HepG2 (cell line): ENCODE results near the gene NUB1. TPM values are rescaled to one million over a fixed set of nuclear protein-coding genes. Genes with fewer than 3 reads are reported as not detected.

ENCODE experiments used
- ATAC-seq: fragments of 200-7000 bp; cut with Tn5 transposase; 3 replicates; pipeline ENCODE4 v1.9.1; 2020; ENCODE audit warnings: mild to moderate bottlenecking, moderate library complexity
- BruUV-seq: library from RNA; stranded (reverse); fragments of 400-500 nt; replicated peaks from 2 replicates; lab custom pipeline; 2021; lab: Mats Ljungman, UMichigan
- CTCF ChIA-PET: fragments of 300-600 bp; formaldehyde crosslinking; extraction: SDS; loops from one replicate; lab custom pipeline; 2021; ENCODE audit warnings: low total read pairs, inconsistent platforms, low intra/inter-chr PET ratio; lab: Yijun Ruan, JAX
- POLR2A ChIA-PET: fragments of 350-600 bp; sonication (Branson Sonifier 250); formaldehyde crosslinking; loops from one replicate; lab custom pipeline; 2020; ENCODE audit warnings: antibody characterized with exemption, inconsistent platforms; lab: Yijun Ruan, JAX
- DNase-seq: peaks from one replicate; pipeline ENCODE4 v3.0.0-alpha.2; 2015; ENCODE audit warnings: low spot score
- FAIRE-seq: peaks from 3 replicates; lab custom pipeline; 2011; peaks lifted over from hg19 to GRCh38; lab: Jason Lieb, UNC
- H2AFZ ChIP-seq: one replicate; pipeline ENCODE4 v1.6.1; 2011; ENCODE audit warnings: low read length, inconsistent platforms
- H3K27ac ChIP-seq: fragments of 300-600 bp; 3 replicates; pipeline ENCODE4 v1.8.0; 2011; ENCODE audit warnings: mixed run types, mild to moderate bottlenecking, mixed read lengths, low read length, inconsistent platforms; ENCODE audit not compliant: insufficient read depth; ENCODE audit errors: extremely low read length
- H3K27me3 ChIP-seq, 2 experiments: fragments of 200-600 bp in 1 of 2; 2 replicates in 1 of 2; 3 replicates in 1 of 2; pipeline versions ENCODE4 v1.6.0 to v1.8.0; 2011; ENCODE audit warnings: low read length in 2 of 2, mild to moderate bottlenecking in 2 of 2, moderate library complexity in 2 of 2, inconsistent platforms in 1 of 2; ENCODE audit not compliant: insufficient read depth in 2 of 2, control insufficient read depth in 1 of 2
- H3K36me3 ChIP-seq, 2 experiments: fragments of 200-600 bp in 1 of 2; replicated peaks in 1 of 2; 2 replicates in 1 of 2; 3 replicates in 1 of 2; pipeline versions ENCODE4 v1.5.1 to v1.8.0; 2011; ENCODE audit warnings: low read length in 2 of 2, inconsistent platforms in 1 of 2; ENCODE audit not compliant: insufficient read depth in 2 of 2, control insufficient read depth in 1 of 2
- H3K4me1 ChIP-seq: 2 replicates; pipeline ENCODE4 v1.5.1; 2012; ENCODE audit warnings: low read length, inconsistent platforms; ENCODE audit not compliant: insufficient read depth
- H3K4me2 ChIP-seq: 2 replicates; pipeline ENCODE4 v1.6.0; 2011; ENCODE audit warnings: low read depth, low read length, inconsistent platforms
- H3K4me3 ChIP-seq, 3 experiments: fragments of 200-600 bp in 1 of 3; sonication (generic), shearing (Covaris generic) in 1 of 3; replicated peaks in 1 of 3; 2 replicates each; pipeline ENCODE4 v1.5.1; 2011 to 2016; ENCODE audit warnings: low read length in 3 of 3, inconsistent platforms in 2 of 3, low read depth in 2 of 3, mild to moderate bottlenecking in 2 of 3, control low read depth in 1 of 3, mixed read lengths in 1 of 3; ENCODE audit not compliant: insufficient read depth in 1 of 3
- H3K79me2 ChIP-seq: one replicate; pipeline ENCODE4 v1.6.1; 2011; ENCODE audit warnings: low read length, inconsistent platforms; ENCODE audit not compliant: insufficient read depth
- H3K9ac ChIP-seq: 2 replicates; pipeline ENCODE4 v1.6.0; 2011; ENCODE audit warnings: mild to moderate bottlenecking, low read depth, low read length, inconsistent platforms; ENCODE audit not compliant: insufficient read depth
- H3K9me3 ChIP-seq: 2 replicates; pipeline ENCODE4 v1.5.1; 2012; ENCODE audit warnings: mild to moderate bottlenecking, low read length
- H4K20me1 ChIP-seq: 2 replicates; pipeline ENCODE4 v1.6.0; 2011; ENCODE audit warnings: inconsistent platforms, mild to moderate bottlenecking, low read length, moderate library complexity; ENCODE audit not compliant: insufficient read depth
- BRD4 ChIP-seq: sonication (generic); formaldehyde crosslinking; IDR thresholded peaks from 2 replicates; pipeline ENCODE4 v1.4.0; 2020; ENCODE audit warnings: missing genetic modification reagents
- CREB1 ChIP-seq, 2 experiments: fragments of 450-650 bp in 1 of 2; IDR thresholded peaks; 2 replicates each; pipeline ENCODE4 v1.6.1; 2016 to 2017; ENCODE audit warnings: control low read depth in 1 of 2, mild to moderate bottlenecking in 1 of 2, missing compliant biosample characterization in 1 of 2, missing genetic modification characterization in 1 of 2
- DPF2 ChIP-seq: sonication (generic); formaldehyde crosslinking; IDR thresholded peaks from 2 replicates; pipeline ENCODE4 v1.4.0; 2020; ENCODE audit warnings: mild to moderate bottlenecking, low read depth, missing genetic modification reagents, borderline replicate concordance
- GABPB1 ChIP-seq: IDR thresholded peaks from 2 replicates; pipeline ENCODE4 v1.6.1; 2016; ENCODE audit warnings: mild to moderate bottlenecking, missing genetic modification reagents, moderate library complexity, missing compliant biosample characterization
- HNRNPLL ChIP-seq: fragments of 200-400 bp; formaldehyde crosslinking; IDR thresholded peaks from 2 replicates; pipeline ENCODE4 v1.6.1; 2017; ENCODE audit warnings: mild to moderate bottlenecking, low read depth, low read length; ENCODE audit not compliant: poor library complexity, severe bottlenecking
- MLXIP ChIP-seq: sonication (generic); formaldehyde crosslinking; IDR thresholded peaks from 2 replicates; pipeline ENCODE4 v1.9.0; 2021; ENCODE audit warnings: missing genetic modification reagents, borderline replicate concordance
- ZNF260 ChIP-seq: sonication (generic); formaldehyde crosslinking; IDR thresholded peaks from 2 replicates; pipeline ENCODE4 v1.4.0; 2020; ENCODE audit warnings: missing genetic modification reagents, low read depth, mild to moderate bottlenecking, borderline replicate concordance
- ZNF407 ChIP-seq: sonication (generic); formaldehyde crosslinking; IDR thresholded peaks from one replicate; pipeline ENCODE4 v1.5.1; 2020; ENCODE audit warnings: mild to moderate bottlenecking, missing genetic modification reagents; ENCODE audit errors: not compliant biosample characterization
- ZSCAN21 ChIP-seq: sonication (generic); formaldehyde crosslinking; IDR thresholded peaks from 2 replicates; pipeline ENCODE4 v1.8.0; 2022; ENCODE audit warnings: mild to moderate bottlenecking, missing genetic modification reagents, moderate library complexity, borderline replicate concordance
- WGBS: methylation state at CpG from one replicate; pipeline ENCODE4 v1.1.6; 2017; ENCODE audit warnings: low lambda C conversion rate; 5-methylcytosine and 5-hydroxymethylcytosine counted together
- in situ Hi-C: cut with HindIII; loops from 2 replicates; pipeline ENCODE4 v1.10.0; 2017; ENCODE audit warnings: low pct_unique_long_range_greater_than_20kb; ENCODE audit not compliant: extremely low pct_ligation_motif_present
- intact Hi-C: fragments of 100-400 bp; cut with micrococcal nuclease; formaldehyde crosslinking; loops from one replicate; pipeline ENCODE4 v1.10.0; 2022; ENCODE audit not compliant: unreplicated experiment
- polyA plus RNA-seq, 8 experiments: library from polyadenylated mRNA; depleted of rRNA in 3 of 8; stranded (reverse) in 7 of 8; unstranded in 1 of 8; fragments of >200 nt; fragmentation: Illumina TruSeq in 4 of 8; extraction: Trizol in 4 of 8; gene quantifications; 2 replicates each; pipeline versions ENCODE4 v1.2.1 to v1.2.3, GENCODE V29; 2011 to 2016; ENCODE audit warnings: low read depth in 4 of 8, missing spikeins in 1 of 8, mixed read lengths in 1 of 8; ENCODE audit not compliant: insufficient read depth in 1 of 8
- total RNA-seq, 5 experiments: library from RNA; depleted of rRNA; stranded (reverse); fragments of >200 nt; fragmentation: Illumina TruSeq; extraction: Trizol; gene quantifications; 2 replicates each; pipeline ENCODE4 v1.2.3, GENCODE V29; 2016; ENCODE audit warnings: low read depth in 1 of 5

NUB1 gene
- total and polyA plus RNA-seq, 2 of the 13 experiments (the other 11 are each of a cell fraction or from before 2014, with no cell fraction given), result 27.1 to 37.0 TPM

- TF ChIP-seq ZNF260 (CRISPR knock-in tag) (no peak), MLXIP (no peak), CREB1 (IDR thresholded peaks at IDR 0.05) (no peak), CREB1 (CRISPR knock-in tag; IDR thresholded peaks at IDR 0.05) (no peak), ZSCAN21 (CRISPR knock-in tag) (no peak), GABPB1 (no peak)
Observed at GRCh38 chr7:151422212-151422611, 80.6 kb downstream of the NUB1 start (continued).

GRCh38 chr7:151423226-151423625 is 81.6 kb downstream of the NUB1 start:
- intact Hi-C loops (no loop called here), in situ Hi-C loops (no loop called here)
- FAIRE-seq (no peak), DNase-seq (no peak), ATAC-seq (no peak)
- no peak overlapping the region for H2AFZ ChIP-seq
- no peak overlapping the region for H3K4me2 ChIP-seq
- 26% methylated on average over 7 of the region's 7 CpGs for WGBS
- no peak overlapping the region for H3K9ac ChIP-seq
- H3K4me1 ChIP-seq, result no peaks in the 10 kb centered on the region
- peaks cover 2% of the 10 kb centered on the region; the same call in 1 of the 2 replicates for H4K20me1 ChIP-seq
- CTCF ChIA-PET, result no interaction called here
- H3K4me3 ChIP-seq, result no peak overlapping the region
- BruUV-seq, result no TSS peak
- H3K36me3 ChIP-seq, result no peaks in the 10 kb centered on the region
- H3K27ac ChIP-seq, result no peak overlapping the region
- H3K79me2 ChIP-seq, result no peaks in the 10 kb centered on the region
- peaks cover 7 to 25% of the 10 kb centered on the region in 2 experiments for H3K27me3 ChIP-seq
- no peaks in the 10 kb centered on the region; the same call in 1 of the 2 replicates for H3K9me3 ChIP-seq
- POLR2A ChIA-PET, result no interaction called here
- TF ChIP-seq ZNF407 (CRISPR knock-in tag) (no peak), HNRNPLL (no peak), BRD4 (CRISPR knock-in tag) (no peak), DPF2 (no peak)
